ENCODE measurements around the gene TWIST2. TPM values are rescaled to one million over a fixed set of nuclear protein-coding genes. Genes with fewer than 3 reads are reported as not detected.

TWIST2 gene
- total RNA-seq, 2 experiments from 2014 or later = not detected

DNA sequence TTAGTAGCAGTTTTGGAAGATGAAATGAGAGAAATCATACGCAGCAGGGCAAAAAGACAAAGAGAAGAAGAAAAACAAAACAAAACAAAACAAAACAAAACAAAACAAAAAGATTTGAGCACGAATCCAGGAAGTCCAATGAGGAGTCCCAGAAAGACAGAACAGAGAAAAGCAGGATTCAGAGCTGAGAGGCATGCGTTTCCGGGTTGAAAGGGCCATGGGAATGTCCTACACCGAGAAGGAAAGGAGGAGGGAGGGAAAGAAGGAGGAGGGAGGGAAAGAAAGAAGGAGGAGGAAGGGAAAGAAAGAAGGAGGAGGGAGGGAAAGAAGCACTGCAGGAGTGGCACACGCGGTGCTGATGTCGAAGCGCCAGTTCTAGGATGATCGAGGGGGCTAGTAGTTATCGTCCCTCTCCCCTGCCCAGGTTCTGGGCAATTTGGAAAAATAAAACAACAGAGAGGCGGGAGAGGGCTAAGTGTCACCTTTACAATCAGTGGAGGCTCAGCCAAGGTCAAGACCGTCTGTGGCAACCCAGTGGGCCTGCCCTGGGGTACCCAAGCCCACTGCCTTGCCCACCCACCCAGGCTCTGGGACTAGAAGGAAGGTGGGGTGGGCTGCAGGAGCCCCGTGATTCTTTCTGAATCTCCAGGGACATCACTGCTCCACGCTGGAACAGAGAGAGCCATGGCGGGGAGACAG, 68.4 kb downstream of the TWIST2 start:
- H3K4me3 Mint-ChIP-seq = no peak overlapping the region
- DNase-seq (no peak), ATAC-seq (ENCODE audit: low read depth) (no peak)
- H3K9me3 Mint-ChIP-seq = no peaks in the 10 kb centered on the region
- H3K36me3 Mint-ChIP-seq = no peaks in the 10 kb centered on the region
- H3K27me3 Mint-ChIP-seq = no peaks in the 10 kb centered on the region
- H3K4me1 Mint-ChIP-seq = no peaks in the 10 kb centered on the region
- H3K27ac Mint-ChIP-seq = no peak overlapping the region
- POLR2A ChIA-PET = no interaction called here

DNA sequence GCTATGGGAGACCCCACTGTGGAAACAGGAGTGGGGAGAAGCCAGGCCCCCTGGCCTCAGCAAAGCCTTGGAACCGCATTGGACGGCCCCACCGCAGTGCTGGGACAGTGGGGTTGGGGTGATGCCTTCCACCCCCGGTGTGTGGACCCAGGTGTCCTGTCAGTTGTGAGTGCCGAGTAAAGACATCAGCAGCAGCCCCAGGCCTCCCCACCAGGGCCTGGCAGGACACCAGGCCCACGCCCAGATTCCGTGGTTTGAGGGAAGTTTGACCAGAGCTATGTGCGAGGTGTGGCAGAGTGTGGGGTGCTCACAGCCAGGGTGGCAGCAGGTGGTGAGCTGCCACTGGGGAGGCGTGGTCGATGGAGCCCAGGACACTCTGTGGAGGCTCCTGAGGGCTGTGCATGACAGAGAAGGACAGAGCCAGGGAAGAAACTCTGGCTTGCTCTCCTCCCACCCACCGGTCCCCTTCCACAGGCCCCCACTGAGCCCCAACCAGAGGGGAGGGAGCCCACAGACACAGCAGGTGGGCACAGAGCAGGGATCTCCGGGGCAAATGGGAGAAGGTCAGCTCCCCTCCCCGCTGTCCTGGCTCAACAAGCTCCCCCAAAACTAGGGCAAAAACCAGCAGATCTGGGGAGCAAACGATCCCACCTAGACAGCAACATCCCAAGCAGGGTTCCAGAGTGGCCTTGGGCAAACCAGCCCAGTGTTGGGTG, 69.1 kb downstream of the TWIST2 start:
- POLR2A ChIA-PET = no interaction called here
- Mint-ChIP-seq H3K27me3 (no peaks in the 10 kb centered on the region), H3K4me1 (no peaks in the 10 kb centered on the region), H3K9me3 (no peaks in the 10 kb centered on the region), H3K36me3 (no peaks in the 10 kb centered on the region), H3K27ac (no peak overlapping the region), H3K4me3 (no peak overlapping the region)
- ATAC-seq (ENCODE audit: low read depth) (no peak), DNase-seq (no peak)

DNA sequence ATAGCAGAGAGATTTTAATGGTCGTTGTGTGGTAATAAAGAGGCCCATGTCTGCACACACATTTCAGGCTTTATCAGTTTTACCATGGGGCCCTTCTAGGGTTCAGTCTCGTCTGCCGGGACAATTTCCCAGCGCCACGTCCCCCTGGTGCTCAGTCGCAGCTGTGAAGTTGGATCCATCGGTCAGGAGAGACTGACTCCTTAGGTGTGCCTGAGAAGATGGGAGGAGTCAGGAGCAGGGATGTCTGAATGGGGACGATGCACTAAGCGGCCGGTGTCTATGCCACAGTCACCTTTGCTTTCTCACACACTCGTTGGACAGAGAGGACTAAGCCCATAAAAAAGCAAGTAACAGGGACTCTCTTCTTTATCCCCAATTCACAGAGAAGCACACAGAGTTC, 71.4 kb downstream of the TWIST2 start:
- POLR2A ChIA-PET = no interaction called here
- no peak overlapping the region for H3K27ac Mint-ChIP-seq
- no peaks in the 10 kb centered on the region for H3K27me3 Mint-ChIP-seq
- ATAC-seq (ENCODE audit: low read depth) (no peak), DNase-seq (no peak)
- no peaks in the 10 kb centered on the region for H3K36me3 Mint-ChIP-seq
- no peaks in the 10 kb centered on the region for H3K4me1 Mint-ChIP-seq
- no peak overlapping the region for H3K4me3 Mint-ChIP-seq
- no peaks in the 10 kb centered on the region for H3K9me3 Mint-ChIP-seq

GRCh38 chr2:238920053-238920452, 72.2 kb downstream of the TWIST2 start:
- H3K4me1 Mint-ChIP-seq = no peaks in the 10 kb centered on the region
- DNase-seq (no peak), ATAC-seq (ENCODE audit: low read depth) (no peak)
- no peaks in the 10 kb centered on the region for H3K9me3 Mint-ChIP-seq
- H3K27ac Mint-ChIP-seq = no peak overlapping the region
- no peak overlapping the region for H3K4me3 Mint-ChIP-seq
- POLR2A ChIA-PET = no interaction called here
- no peaks in the 10 kb centered on the region for H3K36me3 Mint-ChIP-seq
- H3K27me3 Mint-ChIP-seq = no peaks in the 10 kb centered on the region

- ATAC-seq (ENCODE audit: low read depth) (no peak), DNase-seq (no peak)
- Mint-ChIP-seq H3K4me3 (no peak overlapping the region), H3K4me1 (no peaks in the 10 kb centered on the region), H3K36me3 (no peaks in the 10 kb centered on the region), H3K27ac (no peak overlapping the region), H3K9me3 (no peaks in the 10 kb centered on the region), H3K27me3 (no peaks in the 10 kb centered on the region)
- POLR2A ChIA-PET = no interaction called here
Observed at GRCh38 chr2:238920601-238921001, 72.7 kb downstream of the TWIST2 start.

DNA sequence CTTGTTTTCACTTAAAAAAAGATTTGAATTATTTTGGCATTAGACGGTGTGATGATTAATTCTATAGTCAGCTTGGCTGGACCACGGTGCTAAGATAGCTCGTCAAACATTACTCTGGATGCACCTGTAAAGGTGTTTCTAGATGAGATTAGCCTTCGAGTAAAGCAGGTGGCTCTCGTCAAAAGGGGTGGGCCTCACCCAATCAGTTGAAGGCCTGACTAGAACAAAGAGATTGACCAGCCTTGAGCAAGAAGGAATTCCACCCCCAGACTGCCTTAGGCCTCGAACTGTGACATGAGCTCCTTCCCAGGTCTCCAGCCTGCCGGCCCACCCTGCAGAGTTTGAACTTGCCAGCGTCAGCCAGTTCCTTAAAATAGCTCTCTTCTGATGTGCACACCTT, 73.4 kb downstream of the TWIST2 start:
- Mint-ChIP-seq H3K27ac (no peak overlapping the region), H3K27me3 (no peaks in the 10 kb centered on the region), H3K4me3 (no peak overlapping the region), H3K36me3 (no peaks in the 10 kb centered on the region), H3K4me1 (no peaks in the 10 kb centered on the region), H3K9me3 (no peaks in the 10 kb centered on the region)
- POLR2A ChIA-PET = no interaction called here
- DNase-seq (no peak), ATAC-seq (ENCODE audit: low read depth) (no peak)

GRCh38 chr2:238921681-238922319, 73.9 kb downstream of the TWIST2 start:
- DNase-seq = no peak
- Mint-ChIP-seq H3K27me3 (no peaks in the 10 kb centered on the region), H3K4me3 (no peak overlapping the region), H3K36me3 (no peaks in the 10 kb centered on the region), H3K9me3 (no peaks in the 10 kb centered on the region), H3K4me1 (no peaks in the 10 kb centered on the region), H3K27ac (no peak overlapping the region)
- ATAC-seq (ENCODE audit: low read depth) = no peak
- POLR2A ChIA-PET = no interaction called here

DNA sequence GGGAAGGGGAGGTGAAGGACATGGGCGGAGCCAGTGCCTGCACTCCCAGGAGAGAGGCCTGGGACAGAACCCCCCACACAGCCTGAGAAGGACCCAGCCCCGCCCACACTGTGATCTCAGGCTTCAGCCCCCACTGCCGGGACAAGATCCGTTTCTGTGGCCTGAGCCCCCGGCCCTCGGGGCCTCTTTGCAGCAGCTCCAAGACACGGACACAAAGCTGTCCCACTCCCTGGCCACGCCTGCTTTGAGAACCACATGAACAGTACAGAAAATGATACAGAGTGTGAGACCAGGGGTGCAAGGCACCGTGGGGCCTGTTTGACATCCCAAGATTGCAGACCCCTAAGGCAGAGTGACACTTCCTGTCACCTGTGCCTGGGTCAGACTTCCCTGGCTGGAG, 74.5 kb downstream of the TWIST2 start:
- no peaks in the 10 kb centered on the region for H3K36me3 Mint-ChIP-seq
- POLR2A ChIA-PET = no interaction called here
- no peak for DNase-seq
- H3K9me3 Mint-ChIP-seq = no peaks in the 10 kb centered on the region
- H3K27ac Mint-ChIP-seq = no peak overlapping the region
- H3K27me3 Mint-ChIP-seq = no peaks in the 10 kb centered on the region
- H3K4me3 Mint-ChIP-seq = no peak overlapping the region
- H3K4me1 Mint-ChIP-seq = no peaks in the 10 kb centered on the region
- ATAC-seq (ENCODE audit: low read depth) = no peak

GRCh38 chr2:238924032-238924431, 76.1 kb downstream of the TWIST2 start:
- H3K4me1 Mint-ChIP-seq = no peaks in the 10 kb centered on the region
- POLR2A ChIA-PET = no interaction called here

DNA sequence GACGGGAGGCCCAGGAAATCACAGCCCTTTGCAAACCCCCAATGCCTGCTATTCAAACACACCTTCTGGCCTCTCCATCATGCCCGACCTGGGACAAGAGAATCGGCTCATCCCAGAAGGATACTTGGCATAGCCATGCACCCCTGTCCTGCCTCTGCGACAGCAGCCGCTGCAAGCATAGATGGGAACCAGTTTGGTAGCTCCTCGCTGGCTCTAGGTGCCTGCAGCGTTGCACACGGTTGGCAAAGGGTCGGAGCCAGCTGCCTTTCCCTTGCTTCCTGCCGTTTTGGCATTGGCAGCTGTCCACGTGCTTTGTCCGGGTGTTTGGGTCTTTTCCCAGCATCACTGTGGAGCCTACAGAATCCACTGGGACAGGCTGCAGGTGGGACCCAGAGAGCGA, 76.9 kb downstream of the TWIST2 start:
- H3K4me3 Mint-ChIP-seq = no peak overlapping the region
- no peaks in the 10 kb centered on the region for H3K27me3 Mint-ChIP-seq
- DNase-seq = no peak
- POLR2A ChIA-PET = no interaction called here
- H3K27ac Mint-ChIP-seq = no peak overlapping the region
- H3K4me1 Mint-ChIP-seq = no peaks in the 10 kb centered on the region
- H3K36me3 Mint-ChIP-seq = no peaks in the 10 kb centered on the region
- no peak for ATAC-seq (ENCODE audit: low read depth)
- H3K9me3 Mint-ChIP-seq = no peaks in the 10 kb centered on the region

More at GRCh38 chr2:238924032-238924431, 76.1 kb downstream of the TWIST2 start:
- H3K9me3 Mint-ChIP-seq = no peaks in the 10 kb centered on the region
- no peak overlapping the region for H3K4me3 Mint-ChIP-seq
- no peaks in the 10 kb centered on the region for H3K36me3 Mint-ChIP-seq
- no peak overlapping the region for H3K27ac Mint-ChIP-seq
- DNase-seq (no peak), ATAC-seq (ENCODE audit: low read depth) (no peak)
- H3K27me3 Mint-ChIP-seq = no peaks in the 10 kb centered on the region

DNA sequence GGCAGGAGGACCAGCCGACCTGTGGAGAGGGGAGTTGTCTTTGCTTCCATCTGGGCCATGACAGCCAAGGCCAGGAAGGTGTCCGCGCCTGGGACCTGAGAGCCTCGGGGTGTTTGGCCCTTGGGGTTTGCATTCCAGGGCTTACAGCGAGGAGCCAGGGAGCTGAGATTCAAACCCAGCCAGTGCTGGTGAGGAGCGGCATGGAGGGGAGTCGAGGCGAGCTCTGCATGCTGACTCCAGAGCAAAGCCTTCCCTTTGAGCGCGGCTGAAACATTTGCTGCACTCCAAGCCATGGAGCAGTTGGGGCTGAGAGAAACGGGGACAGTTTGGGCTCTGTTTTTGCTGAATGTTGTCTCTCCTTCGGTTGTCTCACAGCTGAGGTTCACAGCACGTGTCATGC, 77.4 kb downstream of the TWIST2 start:
- Mint-ChIP-seq H3K4me3 (no peak overlapping the region), H3K27me3 (no peaks in the 10 kb centered on the region), H3K27ac (no peak overlapping the region), H3K36me3 (no peaks in the 10 kb centered on the region), H3K4me1 (no peaks in the 10 kb centered on the region), H3K9me3 (no peaks in the 10 kb centered on the region)
- ATAC-seq (ENCODE audit: low read depth) (no peak), DNase-seq (no peak)
- POLR2A ChIA-PET = no interaction called here

DNA sequence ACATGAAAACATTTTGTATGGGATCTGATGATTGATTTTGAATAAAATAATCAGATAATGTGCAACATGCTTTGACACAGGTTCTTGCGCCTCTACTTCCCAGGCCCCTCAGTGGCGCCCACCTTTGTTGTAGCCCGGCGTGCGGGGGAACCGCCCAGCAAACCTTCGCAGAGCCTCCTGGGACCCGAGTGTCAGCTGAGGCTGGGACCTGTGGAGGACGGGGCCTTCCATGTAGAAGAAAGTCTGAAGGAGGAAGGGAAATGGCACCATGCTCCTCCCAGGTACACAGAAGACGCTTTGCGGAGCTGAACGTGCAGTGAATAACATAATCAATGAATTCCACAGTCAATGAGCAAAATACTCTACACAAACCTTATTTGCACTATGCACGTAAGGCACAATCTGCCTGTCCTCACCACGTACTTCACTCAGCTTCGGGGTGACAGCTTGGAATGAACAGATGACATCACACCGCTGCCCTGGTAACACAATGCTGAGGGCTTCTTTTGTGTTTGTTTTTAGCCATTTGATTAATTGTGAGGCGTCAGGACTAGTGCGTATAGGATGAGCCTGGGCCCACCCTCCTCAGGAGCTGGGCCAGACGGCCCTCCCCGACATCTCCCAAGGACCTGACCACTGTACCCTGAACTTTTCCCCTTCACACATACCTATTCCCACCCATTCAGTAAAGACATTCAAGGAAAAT, 78.1 kb downstream of the TWIST2 start:
- H3K9me3 Mint-ChIP-seq = no peaks in the 10 kb centered on the region
- peaks cover 4% of the 10 kb centered on the region for H3K27me3 Mint-ChIP-seq
- no peak overlapping the region for H3K4me3 Mint-ChIP-seq
- no peak for DNase-seq
- POLR2A ChIA-PET = no interaction called here
- ATAC-seq (ENCODE audit: low read depth) = no peak
- no peak overlapping the region for H3K27ac Mint-ChIP-seq
- H3K4me1 Mint-ChIP-seq = no peaks in the 10 kb centered on the region
- H3K36me3 Mint-ChIP-seq = no peaks in the 10 kb centered on the region

DNA sequence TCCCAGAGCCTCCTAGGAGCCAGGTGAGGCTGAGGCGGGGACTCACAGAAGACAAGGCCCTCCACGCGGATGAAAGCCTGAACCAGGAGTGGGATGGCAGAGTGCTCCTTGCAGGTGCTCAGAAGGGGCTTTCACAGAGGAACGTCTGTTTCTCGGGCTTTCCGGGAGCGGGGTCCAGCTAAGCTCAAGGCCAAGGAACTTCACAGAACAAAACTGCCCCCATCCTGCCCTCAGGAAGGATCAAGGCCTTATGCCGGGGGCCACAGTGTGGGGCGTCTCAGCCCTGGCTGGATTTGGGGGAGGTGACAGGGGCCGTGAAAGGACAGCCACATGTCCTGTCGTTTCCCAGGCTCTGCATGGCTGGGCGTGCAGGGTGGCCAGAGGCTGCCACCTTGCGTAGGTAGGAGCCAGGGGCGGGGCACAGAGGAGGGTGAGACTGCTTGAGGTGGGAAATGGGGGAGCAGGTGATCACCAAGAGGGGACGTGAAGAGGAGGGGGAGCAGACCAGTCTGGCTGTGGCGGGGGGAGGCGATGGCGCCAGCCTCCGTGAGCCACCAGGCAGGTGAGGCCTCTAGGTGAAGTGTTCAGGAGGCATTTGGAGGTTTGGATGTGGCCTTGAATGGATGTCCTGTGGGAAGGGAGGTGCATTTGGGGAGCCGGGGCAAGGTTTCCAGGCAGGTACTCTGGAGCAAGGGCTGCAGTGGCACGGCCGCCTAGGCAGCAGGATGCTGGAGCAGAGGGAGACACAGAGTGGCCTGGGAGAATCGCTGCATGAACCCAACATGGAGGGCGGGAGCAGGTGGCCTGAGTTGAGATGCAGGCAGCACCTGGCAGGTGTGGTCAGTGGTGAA, 79.1 kb downstream of the TWIST2 start:
- Mint-ChIP-seq H3K36me3 (no peaks in the 10 kb centered on the region), H3K27ac (no peak overlapping the region), H3K4me3 (no peak overlapping the region), H3K9me3 (no peaks in the 10 kb centered on the region), H3K27me3 (peaks cover 10% of the 10 kb centered on the region), H3K4me1 (no peaks in the 10 kb centered on the region)
- ATAC-seq (ENCODE audit: low read depth) = no peak
- no peak for DNase-seq
- POLR2A ChIA-PET = no interaction called here
